Measurements from ENCODE around the gene MYL5.

The MYL5 gene

DNA sequence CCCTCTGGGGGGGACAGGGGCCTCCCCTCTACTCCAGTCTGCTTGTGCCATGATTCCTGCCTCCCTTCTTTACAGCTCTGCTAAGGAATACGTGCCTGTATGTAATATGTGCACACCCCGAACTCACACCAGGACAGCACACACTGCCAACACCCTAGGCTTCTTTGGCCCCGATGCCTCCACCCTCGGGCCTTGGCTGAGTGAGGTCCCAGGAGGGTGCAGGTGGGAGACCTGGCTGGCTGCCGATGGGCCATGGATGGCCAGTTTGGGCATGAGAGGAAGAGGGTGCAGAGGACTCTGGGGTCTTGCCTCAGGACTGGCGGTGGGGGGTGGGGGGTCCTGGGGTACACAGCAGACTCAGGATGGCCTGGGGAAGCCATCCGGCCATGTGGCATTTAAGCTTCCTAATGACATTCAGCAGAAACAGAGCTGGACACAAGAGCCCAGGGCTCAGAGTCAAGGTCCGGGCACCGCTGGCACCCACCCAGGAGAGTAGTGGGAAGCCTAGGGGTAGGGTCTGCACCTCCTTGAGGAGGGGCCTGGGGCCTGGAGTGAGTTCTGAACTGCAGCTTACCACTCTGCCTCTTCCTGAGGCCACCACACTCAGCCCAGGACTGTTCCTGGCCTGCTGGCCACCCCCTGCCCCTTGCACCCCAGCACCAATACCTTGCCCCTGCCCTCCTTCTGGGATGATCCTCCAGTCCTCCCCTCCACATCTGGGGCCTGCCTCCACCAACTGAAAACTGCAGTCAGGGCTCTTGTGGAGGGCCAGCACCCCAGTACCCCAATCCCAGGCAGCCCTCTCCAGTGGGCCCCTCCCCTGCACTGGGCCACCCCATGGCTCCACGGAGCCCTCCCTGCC is 29.2 kb downstream of the MYL5 start:
- Histone ChIP-seq H3K4me2 (ENCODE audit: low read length) (no peak overlapping the region), H4K20me1 (ENCODE audit: insufficient read depth, low read length) (no peaks in the 10 kb centered on the region), H3K79me2 (ENCODE audit: insufficient read depth, low read length) (0 out of 2 replicates have a peak, but pooled peaks cover 3% of the 10 kb centered on the region), H3K27me3 (ENCODE audit: insufficient read depth, low read length) (no peaks in the 10 kb centered on the region), H3K9me2 (ENCODE audit: low read depth, low read length) (no peaks in the 10 kb centered on the region), H3K36me3 (ENCODE audit: insufficient read depth, low read length) (no peaks in the 10 kb centered on the region), H3K9ac (ENCODE audit: low read length) (no peak overlapping the region), H3F3A (ENCODE audit: insufficient read depth, low read length) (no peaks in the 10 kb centered on the region), H2AFZ (ENCODE audit: low read length) (no peak overlapping the region), H3K4me3 (ENCODE audit: low read depth, low read length, poor library complexity, severe bottlenecking) (no peak overlapping the region), H3K4me1 (ENCODE audit: insufficient read depth, low read length, severe bottlenecking) (peaks cover 26% of the 10 kb centered on the region), H3K27ac (ENCODE audit: low read depth, low read length, poor library complexity, severe bottlenecking) (no peak overlapping the region), H3K9me3 (ENCODE audit: low read length) (no peaks in the 10 kb centered on the region)
- no peak for TF ChIP-seq EZH2 (IDR thresholded peaks at IDR 0.05; ENCODE audit: borderline replicate concordance, low read length)
- TF ChIP-seq, protein P1, sequence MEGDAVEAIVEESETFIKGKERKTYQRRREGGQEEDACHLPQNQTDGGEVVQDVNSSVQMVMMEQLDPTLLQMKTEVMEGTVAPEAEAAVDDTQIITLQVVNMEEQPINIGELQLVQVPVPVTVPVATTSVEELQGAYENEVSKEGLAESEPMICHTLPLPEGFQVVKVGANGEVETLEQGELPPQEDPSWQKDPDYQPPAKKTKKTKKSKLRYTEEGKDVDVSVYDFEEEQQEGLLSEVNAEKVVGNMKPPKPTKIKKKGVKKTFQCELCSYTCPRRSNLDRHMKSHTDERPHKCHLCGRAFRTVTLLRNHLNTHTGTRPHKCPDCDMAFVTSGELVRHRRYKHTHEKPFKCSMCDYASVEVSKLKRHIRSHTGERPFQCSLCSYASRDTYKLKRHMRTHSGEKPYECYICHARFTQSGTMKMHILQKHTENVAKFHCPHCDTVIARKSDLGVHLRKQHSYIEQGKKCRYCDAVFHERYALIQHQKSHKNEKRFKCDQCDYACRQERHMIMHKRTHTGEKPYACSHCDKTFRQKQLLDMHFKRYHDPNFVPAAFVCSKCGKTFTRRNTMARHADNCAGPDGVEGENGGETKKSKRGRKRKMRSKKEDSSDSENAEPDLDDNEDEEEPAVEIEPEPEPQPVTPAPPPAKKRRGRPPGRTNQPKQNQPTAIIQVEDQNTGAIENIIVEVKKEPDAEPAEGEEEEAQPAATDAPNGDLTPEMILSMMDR (IDR thresholded peaks at IDR 0.05; ENCODE audit: low read length) = no peak

GRCh38 chr4:704198-704891 is 30.0 kb downstream of the MYL5 start:
- H3K79me2 ChIP-seq (ENCODE audit: insufficient read depth, low read length) = 0 out of 2 replicates have a peak, but pooled peaks cover 3% of the 10 kb centered on the region
- no peaks in the 10 kb centered on the region for H3K9me2 ChIP-seq (ENCODE audit: low read depth, low read length)
- H3K36me3 ChIP-seq (ENCODE audit: insufficient read depth, low read length) = no peaks in the 10 kb centered on the region
- no peak for TF ChIP-seq EZH2 (IDR thresholded peaks at IDR 0.05; ENCODE audit: borderline replicate concordance, low read length)
- TF ChIP-seq, protein P1 (IDR thresholded peaks at IDR 0.05; ENCODE audit: low read length) = no peak
- H3K27ac ChIP-seq (ENCODE audit: low read depth, low read length, poor library complexity, severe bottlenecking) = no peak overlapping the region
- no peaks in the 10 kb centered on the region for H3K27me3 ChIP-seq (ENCODE audit: insufficient read depth, low read length)
- H4K20me1 ChIP-seq (ENCODE audit: insufficient read depth, low read length) = no peaks in the 10 kb centered on the region
- no peaks in the 10 kb centered on the region for H3K9me3 ChIP-seq (ENCODE audit: low read length)
- no peak overlapping the region for H3K4me2 ChIP-seq (ENCODE audit: low read length)
- no peak overlapping the region for H2AFZ ChIP-seq (ENCODE audit: low read length)
- no peak overlapping the region for H3K9ac ChIP-seq (ENCODE audit: low read length)
- H3K4me3 ChIP-seq (ENCODE audit: low read depth, low read length, poor library complexity, severe bottlenecking) = no peak overlapping the region
- H3K4me1 ChIP-seq (ENCODE audit: insufficient read depth, low read length, severe bottlenecking) = peaks cover 19% of the 10 kb centered on the region
- no peaks in the 10 kb centered on the region for H3F3A ChIP-seq (ENCODE audit: insufficient read depth, low read length)

DNA sequence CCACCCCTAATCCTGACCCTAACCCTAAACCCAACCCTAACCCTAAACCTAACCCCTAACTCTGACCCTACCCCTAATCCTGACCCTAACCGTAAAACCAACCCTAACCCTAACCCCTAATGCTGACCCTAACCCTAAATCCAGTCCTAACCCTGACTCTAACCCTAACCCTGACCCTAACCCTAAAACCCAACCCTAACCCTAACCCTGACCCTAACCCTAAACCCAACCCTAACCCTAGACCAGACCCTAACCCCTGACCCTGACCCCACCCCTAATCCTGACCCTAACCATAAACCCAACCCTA is 30.6 kb downstream of the MYL5 start:
- Histone ChIP-seq H3K9ac (ENCODE audit: low read length) (peak overlapping the region; percentile 56; the same call in 1 of the 2 replicates), H3K4me3 (ENCODE audit: low read depth, low read length, poor library complexity, severe bottlenecking) (peak overlapping the region; percentile 97), H2AFZ (ENCODE audit: low read length) (no peak overlapping the region)

More for the DNA sequence above, 30.6 kb downstream of the MYL5 start:
- H3K4me1 ChIP-seq (ENCODE audit: insufficient read depth, low read length, severe bottlenecking) = peaks cover 13% of the 10 kb centered on the region
- peak overlapping the region; percentile 78 for H3K4me2 ChIP-seq (ENCODE audit: low read length)
- H3K9me2 ChIP-seq (ENCODE audit: low read depth, low read length) = no peaks in the 10 kb centered on the region
- H3K36me3 ChIP-seq (ENCODE audit: insufficient read depth, low read length) = peaks cover under 1% of the 10 kb centered on the region; the same call in 1 of the 2 replicates
- no peaks in the 10 kb centered on the region for H3K27me3 ChIP-seq (ENCODE audit: insufficient read depth, low read length)
- TF ChIP-seq, protein P1 (IDR thresholded peaks at IDR 0.05; ENCODE audit: low read length) = no peak
- no peak for TF ChIP-seq EZH2 (IDR thresholded peaks at IDR 0.05; ENCODE audit: borderline replicate concordance, low read length)
- no peaks in the 10 kb centered on the region for H3F3A ChIP-seq (ENCODE audit: insufficient read depth, low read length)
- H3K9me3 ChIP-seq (ENCODE audit: low read length) = no peaks in the 10 kb centered on the region
- no peak overlapping the region for H3K27ac ChIP-seq (ENCODE audit: low read depth, low read length, poor library complexity, severe bottlenecking)
- H4K20me1 ChIP-seq (ENCODE audit: insufficient read depth, low read length) = no peaks in the 10 kb centered on the region
- H3K79me2 ChIP-seq (ENCODE audit: insufficient read depth, low read length) = 0 out of 2 replicates have a peak, but pooled peaks cover 3% of the 10 kb centered on the region
